ENCODE measurements around the gene FHIT. TPM values are rescaled to one million over a fixed set of nuclear protein-coding genes. Genes with fewer than 3 reads are reported as not detected.

The FHIT gene
- total RNA-seq, 4 donors from 2014 or later = 0.72 to 5.2 (median 2.1) TPM

- TF ChIP-seq POLR2A (IDR thresholded peaks at IDR 0.05) = no peak
- TF ChIP-seq CTCF (IDR thresholded peaks at IDR 0.05 in 4 of 5, conservative IDR thresholded peaks at IDR 0.05 in 1 of 5) = no peak
- no peak overlapping the region for H3K27ac ChIP-seq
- in situ Hi-C loops (cut with MboI; ENCODE audit: low sequenced_read_pairs in 4 of 4) (no loop called here), intact Hi-C loops (cut with DNase I; ENCODE audit: low total_unique reads) (no loop called here)
- no peak overlapping the region for H3K4me3 ChIP-seq
- no peaks in the 10 kb centered on the region for H3K36me3 ChIP-seq
- no peak for ATAC-seq
- no peaks in the 10 kb centered on the region for H3K4me1 ChIP-seq
- no peaks in the 10 kb centered on the region for H3K9me3 ChIP-seq
- no peak for DNase-seq
- no peaks in the 10 kb centered on the region for H3K27me3 ChIP-seq
Observed at GRCh38 chr3:60986552-60986951, 264.7 kb downstream of the FHIT start.

GRCh38 chr3:60983906-60984305 is 267.3 kb downstream of the FHIT start:
- no peak overlapping the region for H3K27ac ChIP-seq
- no peaks in the 10 kb centered on the region for H3K27me3 ChIP-seq
- intact Hi-C loops (cut with DNase I; ENCODE audit: low total_unique reads) (no loop called here), in situ Hi-C loops (cut with MboI; ENCODE audit: low sequenced_read_pairs in 4 of 4) (no loop called here)
- no peak for ATAC-seq
- no peak for DNase-seq
- no peaks in the 10 kb centered on the region for H3K4me1 ChIP-seq
- H3K36me3 ChIP-seq = no peaks in the 10 kb centered on the region
- no peaks in the 10 kb centered on the region for H3K9me3 ChIP-seq
- TF ChIP-seq CTCF (IDR thresholded peaks at IDR 0.05 in 4 of 5, conservative IDR thresholded peaks at IDR 0.05 in 1 of 5) (no peak), POLR2A (IDR thresholded peaks at IDR 0.05) (no peak)
- no peak overlapping the region for H3K4me3 ChIP-seq

- intact Hi-C loops (cut with DNase I; ENCODE audit: low total_unique reads) (no loop called here), in situ Hi-C loops (cut with MboI; ENCODE audit: low sequenced_read_pairs in 4 of 4) (no loop called here)
- DNase-seq (no peak), ATAC-seq (no peak)
- Histone ChIP-seq H3K27ac (no peak overlapping the region), H3K9me3 (no peaks in the 10 kb centered on the region), H3K27me3 (no peaks in the 10 kb centered on the region), H3K4me3 (no peak overlapping the region), H3K4me1 (no peaks in the 10 kb centered on the region), H3K36me3 (no peaks in the 10 kb centered on the region)
- TF ChIP-seq CTCF (IDR thresholded peaks at IDR 0.05 in 4 of 5, conservative IDR thresholded peaks at IDR 0.05 in 1 of 5) (no peak), POLR2A (IDR thresholded peaks at IDR 0.05) (no peak)
Observed at GRCh38 chr3:60980342-60980692, 270.9 kb downstream of the FHIT start.

GRCh38 chr3:60979461-60980341 is 271.6 kb downstream of the FHIT start:
- Histone ChIP-seq H3K36me3 (no peaks in the 10 kb centered on the region), H3K27me3 (no peaks in the 10 kb centered on the region), H3K4me3 (no peak overlapping the region), H3K9me3 (no peaks in the 10 kb centered on the region), H3K27ac (no peak overlapping the region), H3K4me1 (no peaks in the 10 kb centered on the region)
- in situ Hi-C loops (cut with MboI; ENCODE audit: low sequenced_read_pairs in 4 of 4) = no loop called here
- TF ChIP-seq CTCF (IDR thresholded peaks at IDR 0.05 in 4 of 5, conservative IDR thresholded peaks at IDR 0.05 in 1 of 5) = no peak
- TF ChIP-seq POLR2A (IDR thresholded peaks at IDR 0.05) = no peak
- no peak for DNase-seq
- intact Hi-C loops (cut with DNase I; ENCODE audit: low total_unique reads) = no loop called here
- no peak for ATAC-seq
